Measurements from ENCODE around the gene SMC1B.
"Not testable (repeated sequence)": the region's sequence is repeated elsewhere in the genome, so short reads cannot be mapped to it uniquely, and the experiment has no call there.

Gene SMC1B

DNA sequence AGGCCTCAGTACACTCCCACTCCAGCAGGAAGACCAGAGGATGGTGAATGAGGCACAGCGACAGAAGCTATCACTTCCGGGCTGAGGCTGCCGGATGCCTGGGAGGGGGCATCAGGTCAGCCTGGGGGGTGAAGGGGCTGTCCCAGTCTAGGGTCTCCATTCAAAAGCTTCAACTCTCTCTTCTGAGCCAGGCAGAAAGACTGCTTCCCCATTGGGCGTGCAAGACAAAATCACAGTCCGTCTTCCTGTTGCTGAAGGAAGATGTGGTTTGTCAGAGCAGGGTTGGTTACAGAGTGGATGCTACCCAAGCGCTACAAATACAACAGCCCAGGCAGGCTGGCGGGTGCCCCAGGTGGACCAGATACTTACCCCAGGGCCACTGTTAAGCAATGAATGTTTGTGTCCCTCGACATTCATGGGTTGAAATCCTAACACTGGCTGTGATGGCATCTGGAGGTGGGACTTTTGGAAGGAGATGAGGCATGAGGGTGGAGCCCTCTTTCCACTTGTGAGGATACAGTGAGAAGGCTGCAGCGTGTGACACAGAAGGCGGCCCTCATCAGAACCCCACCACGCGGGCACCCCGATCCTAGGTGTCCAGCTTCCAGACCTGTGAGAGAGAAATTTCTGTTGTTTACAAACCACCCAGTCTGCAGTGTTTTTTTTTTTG lies 116.6 kb downstream of the SMC1B start:
- no peak for DNase-seq (ENCODE audit: low spot score)

DNA sequence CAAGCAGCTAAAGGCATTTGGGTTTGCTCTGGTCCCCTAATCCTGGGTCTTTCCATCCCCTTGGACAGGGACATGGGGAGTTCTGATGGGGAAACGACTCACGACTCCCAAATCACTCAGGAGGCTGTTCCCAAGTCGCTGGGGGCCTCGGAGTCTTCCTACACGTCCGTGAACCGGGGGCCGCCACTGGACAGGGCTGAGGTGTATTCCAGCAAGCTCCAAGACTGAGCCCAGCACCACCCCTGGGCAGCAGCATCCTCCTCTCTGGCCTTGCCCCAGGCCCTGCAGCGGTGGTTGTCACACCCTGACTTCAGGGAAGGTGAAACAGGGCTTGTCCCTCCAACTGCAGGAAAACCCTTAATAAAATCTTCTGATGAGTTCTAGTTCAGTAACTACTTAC lies 117.9 kb downstream of the SMC1B start:
- no peak for DNase-seq (ENCODE audit: low spot score)

- DNase-seq (ENCODE audit: low spot score), result not testable (repeated sequence)
Observed at GRCh38 chr22:45295004-45295403, 118.4 kb downstream of the SMC1B start.

Data from globus pallidus (tissue), 1 donor.